HepG2 (cell line): ENCODE measurements around the gene HIGD1A. TPM values are rescaled to one million over a fixed set of nuclear protein-coding genes. Genes with fewer than 3 reads are reported as not detected.

Experiments used
- GRHL1 ChIP-seq: sonication (generic); formaldehyde crosslinking; conservative IDR thresholded peaks from 2 replicates; pipeline ENCODE4 v1.8.0; 2022; ENCODE audit warnings: missing genetic modification reagents
- HNRNPUL1 ChIP-seq: fragments of 200-400 bp; formaldehyde crosslinking; IDR thresholded peaks from 2 replicates; pipeline ENCODE4 v1.6.1; 2017; ENCODE audit warnings: low read depth, mild to moderate bottlenecking, low read length, moderate library complexity
- HOXA7 ChIP-seq: sonication (generic); formaldehyde crosslinking; IDR thresholded peaks from 2 replicates; pipeline ENCODE4 v1.8.1; 2022; ENCODE audit warnings: mild to moderate bottlenecking, missing genetic modification reagents, moderate library complexity
- PRMT3 ChIP-seq: sonication (generic); formaldehyde crosslinking; IDR thresholded peaks from 2 replicates; pipeline ENCODE4 v1.8.1; 2022; ENCODE audit warnings: low read depth, mild to moderate bottlenecking, moderate library complexity, missing genetic modification reagents, borderline replicate concordance
- SMYD3 ChIP-seq: sonication (generic); formaldehyde crosslinking; IDR thresholded peaks from 2 replicates; pipeline ENCODE4 v1.8.1; 2023; ENCODE audit warnings: mild to moderate bottlenecking, missing genetic modification reagents
- SP2 ChIP-seq: sonication (generic); formaldehyde crosslinking; IDR thresholded peaks from 2 replicates; pipeline ENCODE4 v1.5.1; 2020; ENCODE audit warnings: mild to moderate bottlenecking, missing genetic modification reagents
- SRSF9 ChIP-seq: fragments of 200-400 bp; formaldehyde crosslinking; IDR thresholded peaks from 2 replicates; pipeline ENCODE4 v1.6.1; 2018; ENCODE audit warnings: borderline replicate concordance, mild to moderate bottlenecking, low read depth, low read length; ENCODE audit not compliant: insufficient read depth, poor library complexity, severe bottlenecking
- TBX2 ChIP-seq: sonication (generic); formaldehyde crosslinking; IDR thresholded peaks from 2 replicates; pipeline ENCODE4 v1.5.0; 2020; ENCODE audit warnings: missing genetic modification reagents, mild to moderate bottlenecking, borderline replicate concordance
- THRA ChIP-seq: sonication (generic); formaldehyde crosslinking; IDR thresholded peaks from 2 replicates; pipeline ENCODE4 v1.4.0; 2020; ENCODE audit warnings: missing genetic modification reagents, borderline replicate concordance
- ZBTB40 ChIP-seq, 2 experiments: fragments of 450-650 bp in 1 of 2; sonication (generic) in 1 of 2; formaldehyde crosslinking in 1 of 2; IDR thresholded peaks; 2 replicates each; pipeline versions ENCODE4 v1.6.1 to v1.8.0; 2016 to 2022; ENCODE audit warnings: antibody characterized with exemption in 1 of 2, mild to moderate bottlenecking in 1 of 2, missing genetic modification reagents in 1 of 2
- ZFAT ChIP-seq: sonication (generic); formaldehyde crosslinking; conservative IDR thresholded peaks from 2 replicates; pipeline ENCODE4 v1.8.1; 2023; ENCODE audit warnings: missing genetic modification reagents, inconsistent platforms
- ZFP1 ChIP-seq: IDR thresholded peaks from 2 replicates; pipeline ENCODE4 v1.6.1; 2016
- ZNF513 ChIP-seq: sonication (generic); formaldehyde crosslinking; conservative IDR thresholded peaks from 2 replicates; pipeline ENCODE4 v1.5.0; 2020; ENCODE audit warnings: missing genetic modification reagents
- ZNF570 ChIP-seq: sonication (generic); formaldehyde crosslinking; IDR thresholded peaks from 2 replicates; pipeline ENCODE4 v1.4.0; 2020; ENCODE audit warnings: mild to moderate bottlenecking, missing genetic modification reagents, borderline replicate concordance
- ZNF737 ChIP-seq: sonication (generic); formaldehyde crosslinking; IDR thresholded peaks from 2 replicates; pipeline ENCODE4 v1.5.0; 2020; ENCODE audit warnings: missing genetic modification reagents, mild to moderate bottlenecking, borderline replicate concordance
- polyA plus RNA-seq, 8 experiments: library from polyadenylated mRNA; depleted of rRNA in 3 of 8; stranded (reverse) in 7 of 8; unstranded in 1 of 8; fragments of >200 nt; fragmentation: Illumina TruSeq in 4 of 8; extraction: Trizol in 4 of 8; gene quantifications; 2 replicates each; pipeline versions ENCODE4 v1.2.1 to v1.2.3, GENCODE V29; 2011 to 2016; ENCODE audit warnings: low read depth in 4 of 8, missing spikeins in 1 of 8, mixed read lengths in 1 of 8; ENCODE audit not compliant: insufficient read depth in 1 of 8
- total RNA-seq, 5 experiments: library from RNA; depleted of rRNA; stranded (reverse); fragments of >200 nt; fragmentation: Illumina TruSeq; extraction: Trizol; gene quantifications; 2 replicates each; pipeline ENCODE4 v1.2.3, GENCODE V29; 2016; ENCODE audit warnings: low read depth in 1 of 5

Gene HIGD1A
- total and polyA plus RNA-seq, 2 of the 13 experiments (the other 11 are each of a cell fraction or from before 2014, with no cell fraction given) = 222 to 253 TPM

- no peak for TF ChIP-seq GRHL1
- TF ChIP-seq SRSF9 = no peak
- no peak for TF ChIP-seq ZNF570 (CRISPR knock-in tag)
- TF ChIP-seq PRMT3 (CRISPR knock-in tag) = 0 out of 2 replicates have a peak, but pooled peaks have one; percentile 46
- TF ChIP-seq THRA = no peak; the same call in 1 of the 2 replicates
- peak; percentile 99 for TF ChIP-seq TBX2
- no peak for TF ChIP-seq SMYD3 (CRISPR knock-in tag)
- TF ChIP-seq ZNF513 (CRISPR knock-in tag) = no peak
- 0 out of 2 replicates have a peak, but pooled peaks have one; percentile 22 for TF ChIP-seq ZFP1 (CRISPR knock-in tag)
- TF ChIP-seq HOXA7 = no peak
- TF ChIP-seq ZNF737 (CRISPR knock-in tag) = no peak
- TF ChIP-seq ZFAT (CRISPR knock-in tag) = no peak
- no peak for TF ChIP-seq SP2 (CRISPR knock-in tag)
- TF ChIP-seq ZBTB40 (IDR thresholded peaks at IDR 0.05) = no peak
- TF ChIP-seq ZBTB40 (CRISPR knock-in tag; IDR thresholded peaks at IDR 0.05) = no peak
- no peak for TF ChIP-seq HNRNPUL1
Observed at GRCh38 chr3:42829083-42829627, 24.9 kb upstream of the HIGD1A start (continued).
